GM12874 (cell line): ENCODE results near the gene L3MBTL2.

Experiments used
- TF ChIP-seq, protein P1 (sequence below): IDR thresholded peaks from 2 replicates; pipeline ENCODE4 v1.5.1; 2011; ENCODE audit warnings: low read depth, mild to moderate bottlenecking, control low read depth, low read length, moderate library complexity; ENCODE audit not compliant: insufficient read depth

The L3MBTL2 gene

GRCh38 chr22:41247703-41248102 is 42.6 kb downstream of the L3MBTL2 start:
- TF ChIP-seq, protein P1, sequence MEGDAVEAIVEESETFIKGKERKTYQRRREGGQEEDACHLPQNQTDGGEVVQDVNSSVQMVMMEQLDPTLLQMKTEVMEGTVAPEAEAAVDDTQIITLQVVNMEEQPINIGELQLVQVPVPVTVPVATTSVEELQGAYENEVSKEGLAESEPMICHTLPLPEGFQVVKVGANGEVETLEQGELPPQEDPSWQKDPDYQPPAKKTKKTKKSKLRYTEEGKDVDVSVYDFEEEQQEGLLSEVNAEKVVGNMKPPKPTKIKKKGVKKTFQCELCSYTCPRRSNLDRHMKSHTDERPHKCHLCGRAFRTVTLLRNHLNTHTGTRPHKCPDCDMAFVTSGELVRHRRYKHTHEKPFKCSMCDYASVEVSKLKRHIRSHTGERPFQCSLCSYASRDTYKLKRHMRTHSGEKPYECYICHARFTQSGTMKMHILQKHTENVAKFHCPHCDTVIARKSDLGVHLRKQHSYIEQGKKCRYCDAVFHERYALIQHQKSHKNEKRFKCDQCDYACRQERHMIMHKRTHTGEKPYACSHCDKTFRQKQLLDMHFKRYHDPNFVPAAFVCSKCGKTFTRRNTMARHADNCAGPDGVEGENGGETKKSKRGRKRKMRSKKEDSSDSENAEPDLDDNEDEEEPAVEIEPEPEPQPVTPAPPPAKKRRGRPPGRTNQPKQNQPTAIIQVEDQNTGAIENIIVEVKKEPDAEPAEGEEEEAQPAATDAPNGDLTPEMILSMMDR: no peak

DNA sequence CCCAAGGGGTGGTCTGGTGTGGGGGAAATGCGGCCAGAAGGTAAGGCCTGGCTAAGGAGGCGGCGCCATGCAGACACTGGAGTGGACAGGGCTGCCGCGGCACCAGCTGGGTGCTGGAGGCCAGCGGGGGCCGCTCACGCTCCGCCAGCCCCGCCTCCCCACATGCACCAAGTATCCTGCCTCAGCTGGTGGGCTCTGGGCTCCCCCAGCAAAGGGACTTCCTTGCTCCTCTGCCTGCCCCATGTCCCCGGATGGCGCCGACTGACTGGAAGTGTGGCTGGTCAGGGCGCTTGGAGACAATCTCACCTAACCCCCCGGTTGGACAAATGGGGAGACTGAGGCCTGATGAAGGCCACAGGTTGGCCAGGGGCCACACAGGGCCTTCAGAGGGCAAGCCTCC is 43.2 kb downstream of the L3MBTL2 start:
- TF ChIP-seq, protein P1: no peak

DNA sequence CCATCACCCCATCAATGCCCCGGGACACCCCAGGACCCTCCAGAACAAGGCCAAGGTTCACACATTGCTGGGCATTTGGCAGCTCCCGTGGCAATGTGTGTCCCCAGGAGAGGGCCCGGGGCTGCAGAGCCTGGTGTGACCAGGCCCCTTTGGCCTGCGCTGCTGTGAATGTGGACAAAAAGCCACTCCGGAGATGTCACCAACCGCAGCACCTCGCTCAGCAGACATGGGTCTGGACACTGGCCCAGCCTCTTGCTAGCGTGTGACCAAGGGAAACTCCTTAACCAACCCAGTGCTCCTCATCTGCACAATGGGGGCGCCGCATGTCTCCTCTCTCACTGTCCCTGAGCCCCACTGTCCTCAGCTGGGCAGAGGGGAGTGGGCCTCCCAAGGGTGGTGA is 43.6 kb downstream of the L3MBTL2 start:
- TF ChIP-seq, protein P1: no peak

- TF ChIP-seq, protein P1: no peak
Measured at GRCh38 chr22:41249442-41249841, 44.3 kb downstream of the L3MBTL2 start.

DNA sequence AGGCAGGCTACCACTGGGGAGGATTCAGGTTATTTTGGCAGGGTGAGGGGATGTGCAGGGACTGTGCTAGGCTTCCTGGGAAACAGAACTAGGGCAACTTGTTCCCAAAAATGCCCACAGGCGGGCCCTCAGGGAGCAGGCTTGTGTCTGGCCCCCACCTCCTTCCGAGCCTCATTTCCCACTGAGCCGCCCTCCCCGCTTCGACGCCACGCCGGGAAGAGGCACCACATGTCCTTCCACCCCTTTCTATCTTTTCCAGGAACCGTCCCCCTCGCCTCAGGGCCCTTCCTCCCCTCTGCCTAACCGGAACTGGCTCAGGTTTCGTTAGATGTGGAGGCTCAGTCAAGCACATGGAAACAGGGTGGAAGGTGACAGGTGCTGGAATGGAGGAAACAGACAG is 45.0 kb downstream of the L3MBTL2 start:
- TF ChIP-seq, protein P1: no peak

GRCh38 chr22:41252365-41252764 is 47.3 kb downstream of the L3MBTL2 start:
- TF ChIP-seq, protein P1: no peak

DNA sequence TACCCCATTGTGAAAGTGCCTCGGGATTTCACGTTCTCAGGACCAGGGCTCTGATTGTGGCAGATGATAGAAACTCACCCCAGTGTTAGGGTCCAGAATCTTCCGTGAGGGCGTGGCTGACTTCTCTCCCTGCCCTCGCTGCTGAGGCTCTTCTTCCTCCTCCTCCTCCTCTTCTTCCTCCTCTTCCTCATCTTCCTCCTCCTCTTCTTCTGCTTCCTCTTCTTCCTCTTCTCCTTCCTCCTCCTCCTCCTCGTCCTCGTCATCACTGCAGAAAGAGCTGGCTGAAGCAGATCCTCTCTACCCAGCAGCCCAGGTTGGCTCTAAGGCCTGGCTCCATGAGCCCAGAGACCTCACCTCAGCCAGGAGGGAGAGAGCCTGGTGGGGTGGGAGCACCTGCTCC is 49.1 kb downstream of the L3MBTL2 start:
- TF ChIP-seq, protein P1: no peak
